DND-41 (cell line): ENCODE measurements around the gene CCDC3.

Experiments used
- CTCF ChIP-seq: IDR thresholded peaks from 2 replicates; pipeline ENCODE4 v1.5.1; 2012; ENCODE audit warnings: borderline replicate concordance, low read length, moderate library complexity, mild to moderate bottlenecking; ENCODE audit not compliant: poor library complexity, severe bottlenecking; ENCODE audit errors: extremely low read depth
- EZH2 ChIP-seq: IDR thresholded peaks from 3 replicates; pipeline ENCODE4 v1.6.1; 2012; ENCODE audit warnings: borderline replicate concordance, low read depth, mild to moderate bottlenecking, moderate library complexity, low read length, inconsistent platforms; ENCODE audit not compliant: severe bottlenecking

- TF ChIP-seq CTCF (no peak), EZH2 (no peak)
Measured at GRCh38 chr10:12984165-12984747, 17.3 kb downstream of the CCDC3 start.
